AG08396 (cell line): Measurements from ENCODE around the gene TRAPPC2L.

Experiments
- DNase-seq: peaks from one replicate; pipeline ENCODE4 v3.0.0; 2012; ENCODE audit warnings: low spot score, mixed read lengths

TRAPPC2L gene

GRCh38 chr16:88910284-88911135 lies 53.6 kb downstream of the TRAPPC2L start:
- no peak for DNase-seq

- no peak for DNase-seq
Measured at GRCh38 chr16:88911136-88911945, 54.4 kb downstream of the TRAPPC2L start.

- no peak for DNase-seq
Measured at GRCh38 chr16:88911946-88912310, 55.0 kb downstream of the TRAPPC2L start.
